ENCODE data around the gene FREY1.

FREY1 gene

GRCh38 chr11:45890886-45891550 lies 16.1 kb downstream of the FREY1 start:
- no peak for DNase-seq

GRCh38 chr11:45889966-45890365 lies 17.1 kb downstream of the FREY1 start:
- DNase-seq, result no peak

- no peak for DNase-seq
Measured at GRCh38 chr11:45889555-45889954, 17.5 kb downstream of the FREY1 start.

- no peak for DNase-seq
Measured at GRCh38 chr11:45887587-45887986, 19.5 kb downstream of the FREY1 start.

GRCh38 chr11:45886816-45887520 lies 20.1 kb downstream of the FREY1 start:
- no peak for DNase-seq

- DNase-seq, result no peak
Measured at GRCh38 chr11:45885921-45886721, 20.9 kb downstream of the FREY1 start.

- peak; percentile 6 for DNase-seq
Measured at GRCh38 chr11:45885274-45885920, 21.7 kb downstream of the FREY1 start, which contains the start of gene MAPK8IP1. Gene MAPK8IP1 (plus strand): TSS chr11:45885651. CDS start chr11:45885821, 170 bp downstream.

GRCh38 chr11:45884596-45885185 lies 22.4 kb downstream of the FREY1 start:
- DNase-seq, result no peak

- DNase-seq, result no peak
Measured at GRCh38 chr11:45881708-45882368, 25.2 kb downstream of the FREY1 start.

GRCh38 chr11:45880772-45881570 lies 26.1 kb downstream of the FREY1 start:
- DNase-seq, result no peak

GRCh38 chr11:45879803-45880686 lies 27.0 kb downstream of the FREY1 start:
- DNase-seq, result no peak

GRCh38 chr11:45877845-45878244 lies 29.2 kb downstream of the FREY1 start:
- no peak for DNase-seq

GRCh38 chr11:45877221-45877620 lies 29.9 kb downstream of the FREY1 start:
- no peak for DNase-seq

GRCh38 chr11:45876401-45876800 lies 30.7 kb downstream of the FREY1 start:
- no peak for DNase-seq

GRCh38 chr11:45872651-45873356 lies 34.3 kb downstream of the FREY1 start:
- DNase-seq, result peak; percentile 14

- DNase-seq, result no peak
Measured at GRCh38 chr11:45871638-45872037, 35.4 kb downstream of the FREY1 start.

- DNase-seq, result no peak
Measured at GRCh38 chr11:45870706-45871105, 36.4 kb downstream of the FREY1 start.

GRCh38 chr11:45869551-45869950 lies 37.5 kb downstream of the FREY1 start:
- no peak for DNase-seq

GRCh38 chr11:45864041-45864440 lies 43.0 kb downstream of the FREY1 start:
- DNase-seq, result no peak
